HL-60/S4 (cell line): Measurements from ENCODE around the gene PPP2R5C.

ENCODE experiments used
- in situ Hi-C: fragments of 300-500 bp; cut with MboI; formaldehyde crosslinking; loops from 2 replicates; pipeline ENCODE4 v1.14.3; 2022; ENCODE audit warnings: low sequenced_read_pairs

PPP2R5C gene

GRCh38 chr14:101882141-101882935 lies 120.8 kb downstream of the PPP2R5C start:
- in situ Hi-C loops: no loop called here

GRCh38 chr14:101884089-101884933 lies 122.8 kb downstream of the PPP2R5C start:
- in situ Hi-C loops: no loop called here

- in situ Hi-C loops: no loop called here
Measured at GRCh38 chr14:101884934-101885576, 123.5 kb downstream of the PPP2R5C start.

- in situ Hi-C loops: no loop called here
Measured at GRCh38 chr14:101887219-101887618, 125.7 kb downstream of the PPP2R5C start.

- in situ Hi-C loops: no loop called here
Measured at GRCh38 chr14:101888182-101888581, 126.7 kb downstream of the PPP2R5C start.

- in situ Hi-C loops: no loop called here
Measured at GRCh38 chr14:101889366-101889765, 127.9 kb downstream of the PPP2R5C start.

GRCh38 chr14:101889898-101890297 lies 128.4 kb downstream of the PPP2R5C start:
- in situ Hi-C loops: no loop called here

- in situ Hi-C loops: no loop called here
Measured at GRCh38 chr14:101891471-101891870, 130.0 kb downstream of the PPP2R5C start.

- in situ Hi-C loops: no loop called here
Measured at GRCh38 chr14:101893759-101894158, 132.2 kb downstream of the PPP2R5C start.

- in situ Hi-C loops: no loop called here
Measured at GRCh38 chr14:101894365-101895081, 133.0 kb downstream of the PPP2R5C start.

GRCh38 chr14:101895256-101895655 lies 133.7 kb downstream of the PPP2R5C start:
- in situ Hi-C loops: no loop called here

GRCh38 chr14:101897326-101897725 lies 135.8 kb downstream of the PPP2R5C start:
- in situ Hi-C loops: no loop called here

- in situ Hi-C loops: no loop called here
Measured at GRCh38 chr14:101898416-101898815, 136.9 kb downstream of the PPP2R5C start.

- in situ Hi-C loops: no loop called here
Measured at GRCh38 chr14:101899263-101899662, 137.8 kb downstream of the PPP2R5C start.

- in situ Hi-C loops: no loop called here
Measured at GRCh38 chr14:101900253-101900652, 138.7 kb downstream of the PPP2R5C start.

- in situ Hi-C loops: no loop called here
Measured at GRCh38 chr14:101903111-101903561, 141.6 kb downstream of the PPP2R5C start.

- in situ Hi-C loops: no loop called here
Measured at GRCh38 chr14:101905614-101906013, 144.1 kb downstream of the PPP2R5C start.

- in situ Hi-C loops: no loop called here
Measured at GRCh38 chr14:101906645-101907044, 145.1 kb downstream of the PPP2R5C start.

GRCh38 chr14:101907619-101908018 lies 146.1 kb downstream of the PPP2R5C start:
- in situ Hi-C loops: no loop called here

GRCh38 chr14:101908795-101909194 lies 147.3 kb downstream of the PPP2R5C start:
- in situ Hi-C loops: no loop called here
